Nephron (organoid): ENCODE results near the gene GALK1.
A peak's percentile ranks its signal among the peaks of the same experiment; 100 is the strongest.

Experiments used
- H3K27ac Mint-ChIP-seq, 3 experiments: 2 replicates each; pipeline ENCODE4 v1.8.0; 2020; ENCODE audit warnings: mixed read lengths in 3 of 3, mild to moderate bottlenecking in 2 of 3, moderate library complexity in 1 of 3
- H3K27me3 Mint-ChIP-seq: 2 replicates; pipeline ENCODE4 v1.8.0; 2021; ENCODE audit warnings: low read depth, mild to moderate bottlenecking, moderate library complexity, mixed read lengths
- H3K36me3 Mint-ChIP-seq: 2 replicates; pipeline ENCODE4 v1.8.0; 2020; ENCODE audit warnings: low read depth, mixed read lengths
- H3K4me1 Mint-ChIP-seq: 2 replicates; pipeline ENCODE4 v1.8.0; 2020; ENCODE audit warnings: mixed read lengths
- H3K4me3 Mint-ChIP-seq, 3 experiments: 2 replicates each; pipeline ENCODE4 v1.8.0; 2020; ENCODE audit warnings: mild to moderate bottlenecking in 3 of 3, mixed read lengths in 3 of 3, moderate library complexity in 2 of 3
- H3K9me3 Mint-ChIP-seq: 2 replicates; pipeline ENCODE4 v1.8.0; 2020; ENCODE audit warnings: mixed read lengths
- CTCF ChIP-seq, 3 experiments: fragments of 200-600 bp; sonication (generic); IDR thresholded peaks; one replicate each; pipeline ENCODE4 v1.5.0; 2021; ENCODE audit warnings: antibody characterized with exemption in 3 of 3; ENCODE audit not compliant: unreplicated experiment in 3 of 3

The GALK1 gene

GRCh38 chr17:75776386-75777295 lies 11.6 kb upstream of the GALK1 start:
- peak overlapping the region; percentile 95 to 98 (median 97) for H3K4me3 Mint-ChIP-seq
- TF ChIP-seq CTCF (IDR thresholded peaks at IDR 0.05; ENCODE audit: unreplicated experiment in 3 of 3) = no peak
- H3K36me3 Mint-ChIP-seq = peaks cover 51% of the 10 kb centered on the region
- H3K4me1 Mint-ChIP-seq = peaks cover 41% of the 10 kb centered on the region
- peaks cover 10% of the 10 kb centered on the region for H3K27me3 Mint-ChIP-seq
- H3K27ac Mint-ChIP-seq = peak overlapping the region; percentile 5 to 53 (median 15)
- peaks cover 3% of the 10 kb centered on the region for H3K9me3 Mint-ChIP-seq

DNA sequence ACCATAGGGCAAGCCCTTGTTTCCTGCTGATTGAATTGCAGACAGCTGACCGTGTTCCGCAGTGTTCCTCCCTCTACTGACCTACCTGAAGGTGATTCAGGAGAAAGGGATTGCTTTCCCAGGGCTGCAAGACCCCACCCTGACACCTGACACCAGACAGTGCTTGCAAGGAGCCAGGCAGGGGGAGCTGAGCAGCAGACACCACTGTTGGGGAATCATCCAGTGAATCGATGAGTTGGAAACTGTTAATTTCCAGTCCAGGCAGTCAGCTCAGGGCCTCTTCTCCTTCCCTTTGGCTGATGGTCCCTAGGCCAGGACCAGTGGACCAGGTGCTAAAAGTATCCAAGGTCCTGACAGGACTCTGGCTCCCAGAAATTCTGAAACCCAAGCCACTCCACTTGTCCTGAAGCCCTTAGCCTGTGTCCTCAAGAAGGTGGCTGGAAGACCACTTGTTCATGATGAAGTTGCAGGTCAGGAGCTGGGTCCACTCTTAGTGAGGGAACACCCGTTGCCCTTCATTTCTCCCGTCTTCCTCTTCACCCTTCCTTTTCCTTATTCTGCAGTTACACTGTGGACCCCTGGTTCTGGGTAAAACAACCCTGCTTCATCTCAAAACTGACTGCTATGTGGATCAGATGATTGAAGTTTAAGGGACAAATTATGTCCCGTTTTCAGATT lies 10.1 kb upstream of the GALK1 start:
- peaks cover 3% of the 10 kb centered on the region for H3K9me3 Mint-ChIP-seq
- no peak for TF ChIP-seq CTCF (IDR thresholded peaks at IDR 0.05; ENCODE audit: unreplicated experiment in 3 of 3)
- peaks cover 51% of the 10 kb centered on the region for H3K36me3 Mint-ChIP-seq
- peaks cover 40% of the 10 kb centered on the region for H3K4me1 Mint-ChIP-seq
- H3K4me3 Mint-ChIP-seq = peak overlapping the region; percentile 72 to 98 (median 97)
- peak overlapping the region in 2 of 3 experiments; percentile 40 to 48 for H3K27ac Mint-ChIP-seq
- H3K27me3 Mint-ChIP-seq = peaks cover 10% of the 10 kb centered on the region

GRCh38 chr17:75774471-75774990 lies 9.5 kb upstream of the GALK1 start:
- Mint-ChIP-seq H3K36me3 (peaks cover 48% of the 10 kb centered on the region), H3K27me3 (peaks cover 7% of the 10 kb centered on the region), H3K9me3 (peaks cover under 1% of the 10 kb centered on the region), H3K4me1 (peaks cover 34% of the 10 kb centered on the region), H3K27ac (peak overlapping the region in 1 of 3 experiments; percentile 14), H3K4me3 (peak overlapping the region in 2 of 3 experiments; percentile 12 to 76)
- TF ChIP-seq CTCF (IDR thresholded peaks at IDR 0.05; ENCODE audit: unreplicated experiment in 3 of 3) = no peak

DNA sequence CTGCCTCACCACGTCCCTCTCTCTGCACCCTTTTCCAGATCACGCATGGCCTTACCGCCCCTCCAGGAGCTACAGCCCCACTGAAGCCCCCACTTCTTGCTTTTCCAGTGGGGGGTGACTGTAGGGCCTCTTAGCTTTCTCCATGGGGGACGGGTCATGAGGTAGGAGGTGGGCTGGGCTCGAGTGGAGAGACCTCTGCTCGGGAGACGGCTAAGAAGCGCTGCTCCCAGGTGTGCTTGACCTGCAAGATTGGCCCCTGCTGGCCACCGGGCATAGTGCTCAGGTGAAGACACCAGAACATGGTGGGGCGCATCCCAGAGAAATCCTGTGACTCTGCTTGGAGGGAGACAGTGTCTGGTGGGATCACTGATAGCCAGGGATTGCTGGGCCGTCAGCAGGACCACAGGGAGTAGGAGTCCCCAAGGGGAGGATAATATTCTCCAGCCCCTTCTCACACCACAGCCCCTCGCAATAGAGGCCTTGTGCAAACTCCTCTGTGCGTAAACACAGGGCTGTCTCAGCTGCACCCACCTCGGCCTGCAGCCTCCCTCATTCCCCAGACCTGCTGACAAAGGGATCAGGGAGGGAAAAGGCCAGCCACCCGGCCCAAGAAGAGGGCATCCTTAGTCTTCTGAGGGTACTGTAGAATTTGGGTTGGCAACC lies 8.9 kb upstream of the GALK1 start:
- Mint-ChIP-seq H3K9me3 (no peaks in the 10 kb centered on the region), H3K4me3 (peak overlapping the region in 1 of 3 experiments; percentile 76), H3K27me3 (peaks cover 5% of the 10 kb centered on the region), H3K36me3 (peaks cover 45% of the 10 kb centered on the region), H3K27ac (peak overlapping the region in 1 of 3 experiments; percentile 36), H3K4me1 (peaks cover 33% of the 10 kb centered on the region)
- TF ChIP-seq CTCF (IDR thresholded peaks at IDR 0.05; ENCODE audit: unreplicated experiment in 3 of 3) = no peak

DNA sequence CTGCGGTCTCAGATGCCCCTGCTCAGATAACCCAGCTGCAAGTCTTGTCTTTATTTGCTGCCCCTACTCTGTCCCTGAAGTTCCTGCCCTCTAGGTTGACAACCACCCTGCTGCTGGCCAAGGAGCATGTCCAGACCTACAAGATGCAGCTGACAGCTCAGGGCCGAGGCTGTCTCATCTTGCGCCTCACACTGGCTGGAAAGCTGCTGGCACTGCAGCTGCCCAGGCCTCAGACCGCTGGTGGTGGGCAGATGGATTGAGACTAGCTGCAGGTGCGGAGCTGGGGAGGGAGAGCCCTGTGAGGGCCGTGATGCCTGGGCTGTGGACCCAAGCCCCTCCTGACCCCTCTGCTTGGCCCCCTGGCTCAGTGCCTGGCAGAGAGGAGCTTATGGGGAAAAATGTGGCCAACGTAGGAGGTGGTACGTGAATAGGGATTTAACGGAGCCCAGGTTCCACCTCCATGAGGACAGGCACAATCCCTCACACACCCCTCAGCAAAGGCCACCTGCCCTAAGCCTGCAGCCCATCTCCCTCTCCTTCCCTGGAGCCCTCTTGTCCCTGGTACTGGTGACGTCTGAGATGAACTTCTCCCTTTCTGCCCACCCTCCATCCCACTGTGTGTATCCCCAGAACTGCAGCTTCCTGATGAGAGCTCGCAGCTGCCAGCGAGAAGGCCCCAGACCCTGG lies 8.3 kb upstream of the GALK1 start:
- no peaks in the 10 kb centered on the region for H3K9me3 Mint-ChIP-seq
- no peak overlapping the region for H3K4me3 Mint-ChIP-seq
- peaks cover 39% of the 10 kb centered on the region for H3K36me3 Mint-ChIP-seq
- peaks cover 32% of the 10 kb centered on the region for H3K4me1 Mint-ChIP-seq
- no peaks in the 10 kb centered on the region for H3K27me3 Mint-ChIP-seq
- peak overlapping the region in 1 of 3 experiments; percentile 36 for H3K27ac Mint-ChIP-seq
- TF ChIP-seq CTCF (IDR thresholded peaks at IDR 0.05; ENCODE audit: unreplicated experiment in 3 of 3) = no peak
